BJ (cell line): ENCODE measurements around the gene CYB561D1. TPM values are rescaled to one million over a fixed set of nuclear protein-coding genes. Genes with fewer than 3 reads are reported as not detected.

Experiments
- CTCF ChIA-PET: fragments of 350-600 bp; formaldehyde crosslinking; extraction: SDS; loops from one replicate; lab custom pipeline; 2021; ENCODE audit warnings: antibody characterized with exemption, inconsistent platforms; lab: Yijun Ruan, JAX
- POLR2A ChIA-PET: fragments of 300-600 bp; sonication (Branson Sonifier 250); formaldehyde crosslinking; extraction: SDS; loops from one replicate; lab custom pipeline; 2021; ENCODE audit warnings: antibody characterized with exemption; lab: Charles Lee
- DNase-seq: peaks from one replicate; pipeline ENCODE4 v3.0.0-alpha.2; 2011; ENCODE audit warnings: low read depth
- H3K27me3 ChIP-seq: 2 replicates; pipeline ENCODE4 v1.6.0; 2011; ENCODE audit warnings: low read length; ENCODE audit not compliant: control insufficient read depth, insufficient read depth
- H3K36me3 ChIP-seq: 2 replicates; pipeline ENCODE4 v1.5.1; 2011; ENCODE audit warnings: low read length; ENCODE audit not compliant: control insufficient read depth, insufficient read depth
- H3K4me3 ChIP-seq: 2 replicates; pipeline ENCODE4 v1.5.1; 2011; ENCODE audit warnings: low read depth, mild to moderate bottlenecking, control low read depth, low read length
- CTCF ChIP-seq: IDR thresholded peaks from 2 replicates; pipeline ENCODE4 v1.5.1; 2011; ENCODE audit warnings: low read depth, mild to moderate bottlenecking, control low read depth, inconsistent platforms, low read length, moderate library complexity; ENCODE audit not compliant: insufficient read depth
- polyA plus RNA-seq: library from polyadenylated mRNA; depleted of rRNA; stranded (reverse); fragments of >200 nt; gene quantifications from 2 replicates; pipeline ENCODE4 v1.2.3, GENCODE V29; 2011

Gene CYB561D1
- polyA plus RNA-seq, 1 experiment = 10.8 TPM

GRCh38 chr1:109479901-109480300 is 14.0 kb upstream of the CYB561D1 start:
- TF ChIP-seq CTCF = no peak
- no peak overlapping the region for H3K4me3 ChIP-seq
- POLR2A ChIA-PET = no interaction called here
- H3K36me3 ChIP-seq = peaks cover 25% of the 10 kb centered on the region
- CTCF ChIA-PET = interaction anchor here (1.0 to 4.6 kb wide), 2 partner anchors 18 to 52 kb away, joined by 3 to 23 read pairs; no protein-coding TSS in a partner anchor
- no peak for DNase-seq
- H3K27me3 ChIP-seq = no peaks in the 10 kb centered on the region

- ChIA-PET CTCF (interaction anchor here (1.1 to 32.2 kb wide), 3 partner anchors 17 to 53 kb away, joined by 7 to 1371 read pairs (median 23); partner anchors contain the start of gene GPR61), POLR2A (interaction anchor here (0.7 kb wide), 1 partner anchor 40 kb away, joined by 4 read pairs; no protein-coding TSS in a partner anchor)
Observed at GRCh38 chr1:109481646-109482045, 12.2 kb upstream of the CYB561D1 start.

GRCh38 chr1:109482242-109482641 is 11.7 kb upstream of the CYB561D1 start:
- Histone ChIP-seq H3K36me3 (peaks cover 26% of the 10 kb centered on the region), H3K27me3 (no peaks in the 10 kb centered on the region), H3K4me3 (no peak overlapping the region)
- ChIA-PET CTCF (interaction anchor here (0.7 to 32.2 kb wide), 3 partner anchors 17 to 218 kb away, joined by 3 to 1371 read pairs (median 7); partner anchors contain the start of gene GPR61), POLR2A (no interaction called here)
- DNase-seq = no peak
- no peak for TF ChIP-seq CTCF

More at GRCh38 chr1:109481646-109482045, 12.2 kb upstream of the CYB561D1 start:
- TF ChIP-seq CTCF = no peak
- no peak for DNase-seq
- no peaks in the 10 kb centered on the region for H3K27me3 ChIP-seq
- H3K4me3 ChIP-seq = no peak overlapping the region
- H3K36me3 ChIP-seq = peaks cover 27% of the 10 kb centered on the region

- ChIA-PET CTCF (interaction anchor here (0.7 to 32.2 kb wide), 5 partner anchors 11 to 219 kb away, joined by 3 to 1371 read pairs (median 12); partner anchors contain the start of genes CYB561D1 and GPR61), POLR2A (interaction anchor here (0.7 to 1.0 kb wide), 2 partner anchors 42 to 139 kb away, joined by 3 to 21 read pairs; no protein-coding TSS in a partner anchor)
- Histone ChIP-seq H3K27me3 (no peaks in the 10 kb centered on the region), H3K36me3 (peaks cover 26% of the 10 kb centered on the region), H3K4me3 (peak overlapping the region; percentile 46)
- TF ChIP-seq CTCF = no peak
- DNase-seq = no peak
Observed at GRCh38 chr1:109482791-109483671, 10.9 kb upstream of the CYB561D1 start.
